ENCODE measurements around the gene TSHZ1.

DNA sequence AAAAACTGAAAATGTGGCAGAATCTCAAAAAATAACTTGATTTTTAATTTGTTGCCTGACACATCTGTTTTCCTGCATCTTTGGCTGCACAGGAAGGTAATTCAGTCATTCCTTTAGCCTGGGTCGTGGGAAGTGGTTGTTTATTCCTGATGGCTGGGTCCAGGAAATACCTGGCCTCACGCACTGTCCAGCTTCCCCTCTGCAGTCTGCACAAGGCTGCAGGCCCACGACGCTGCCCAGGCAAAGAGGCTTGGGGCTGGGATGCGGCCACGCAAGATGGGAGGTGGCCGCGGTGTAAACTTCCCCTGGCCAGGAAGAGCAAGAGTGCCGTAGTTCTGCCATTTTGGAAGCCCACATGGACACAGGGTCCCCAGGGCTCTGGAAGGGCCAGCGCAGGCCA is 28.2 kb downstream of the TSHZ1 start:
- TF ChIP-seq, protein P1, sequence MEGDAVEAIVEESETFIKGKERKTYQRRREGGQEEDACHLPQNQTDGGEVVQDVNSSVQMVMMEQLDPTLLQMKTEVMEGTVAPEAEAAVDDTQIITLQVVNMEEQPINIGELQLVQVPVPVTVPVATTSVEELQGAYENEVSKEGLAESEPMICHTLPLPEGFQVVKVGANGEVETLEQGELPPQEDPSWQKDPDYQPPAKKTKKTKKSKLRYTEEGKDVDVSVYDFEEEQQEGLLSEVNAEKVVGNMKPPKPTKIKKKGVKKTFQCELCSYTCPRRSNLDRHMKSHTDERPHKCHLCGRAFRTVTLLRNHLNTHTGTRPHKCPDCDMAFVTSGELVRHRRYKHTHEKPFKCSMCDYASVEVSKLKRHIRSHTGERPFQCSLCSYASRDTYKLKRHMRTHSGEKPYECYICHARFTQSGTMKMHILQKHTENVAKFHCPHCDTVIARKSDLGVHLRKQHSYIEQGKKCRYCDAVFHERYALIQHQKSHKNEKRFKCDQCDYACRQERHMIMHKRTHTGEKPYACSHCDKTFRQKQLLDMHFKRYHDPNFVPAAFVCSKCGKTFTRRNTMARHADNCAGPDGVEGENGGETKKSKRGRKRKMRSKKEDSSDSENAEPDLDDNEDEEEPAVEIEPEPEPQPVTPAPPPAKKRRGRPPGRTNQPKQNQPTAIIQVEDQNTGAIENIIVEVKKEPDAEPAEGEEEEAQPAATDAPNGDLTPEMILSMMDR (IDR thresholded peaks at IDR 0.05; ENCODE audit: low read depth, low read length): no peak
- TF ChIP-seq POLR2A (IDR thresholded peaks at IDR 0.05; ENCODE audit: extremely low read depth, insufficient read length) (no peak), MYC (IDR thresholded peaks at IDR 0.05; ENCODE audit: low read depth, low read length) (no peak)
- TF ChIP-seq, protein P2, sequence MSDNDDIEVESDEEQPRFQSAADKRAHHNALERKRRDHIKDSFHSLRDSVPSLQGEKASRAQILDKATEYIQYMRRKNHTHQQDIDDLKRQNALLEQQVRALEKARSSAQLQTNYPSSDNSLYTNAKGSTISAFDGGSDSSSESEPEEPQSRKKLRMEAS (IDR thresholded peaks at IDR 0.05; ENCODE audit: low read depth, low read length): no peak
